T-helper 1 cell treated with Interleukin-12 subunit alpha and Interleukin-12 subunit beta and Interleukin-4 antibody, amounts not matched to agents 30 ng/mL and 1 ng/mL, for 36 hours (primary cell): ENCODE data around the gene PRR4. TPM values are rescaled to one million over a fixed set of nuclear protein-coding genes. Genes with fewer than 3 reads are reported as not detected.

Source experiments
- intact Hi-C: fragments of 100-400 bp; cut with micrococcal nuclease; formaldehyde crosslinking; loops from one replicate; pipeline ENCODE4 v1.15.1; 2024
- total RNA-seq: library from RNA; stranded (reverse); gene quantifications from 2 replicates; pipeline ENCODE4 v1.2.3, GENCODE V29; 2022

Gene PRR4, protein sequence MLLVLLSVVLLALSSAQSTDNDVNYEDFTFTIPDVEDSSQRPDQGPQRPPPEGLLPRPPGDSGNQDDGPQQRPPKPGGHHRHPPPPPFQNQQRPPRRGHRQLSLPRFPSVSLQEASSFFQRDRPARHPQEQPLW
- total RNA-seq, result 2.1 and 2.4 TPM in 2 replicates

DNA sequence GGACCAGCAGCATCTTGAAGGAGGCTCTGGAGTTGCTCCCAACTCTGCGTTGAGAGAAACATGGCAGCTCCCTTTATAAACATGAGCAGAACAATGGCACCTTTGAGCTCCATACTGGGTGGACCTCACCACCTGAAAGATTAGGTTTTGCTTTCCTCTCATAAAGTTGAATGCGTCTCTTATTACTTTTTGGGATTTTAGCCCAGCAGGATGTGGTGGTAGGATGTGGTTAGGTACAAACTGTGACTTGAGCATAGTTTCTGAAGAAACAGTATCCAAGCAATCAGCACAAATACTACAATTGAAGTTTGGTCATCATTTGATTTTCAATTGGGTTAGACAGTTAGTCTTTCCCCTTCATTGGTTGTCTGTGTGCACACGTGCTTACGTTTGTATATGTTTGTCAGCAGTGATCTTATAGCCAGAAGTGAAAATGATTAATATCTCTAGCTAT lies at the start of gene PRR4:
Gene PRR4, minus strand, starts transcription at position 51 of the 454 bp plus-strand sequence. Its CDS starts 38 bp downstream, at position 13.
- intact Hi-C loops, result loop anchor here (1.0 to 2.0 kb wide), 4 partner anchors 126 to 1847 kb away; partner anchors contain the start of genes GPR19, MAGOHB and SMIM10L1

DNA sequence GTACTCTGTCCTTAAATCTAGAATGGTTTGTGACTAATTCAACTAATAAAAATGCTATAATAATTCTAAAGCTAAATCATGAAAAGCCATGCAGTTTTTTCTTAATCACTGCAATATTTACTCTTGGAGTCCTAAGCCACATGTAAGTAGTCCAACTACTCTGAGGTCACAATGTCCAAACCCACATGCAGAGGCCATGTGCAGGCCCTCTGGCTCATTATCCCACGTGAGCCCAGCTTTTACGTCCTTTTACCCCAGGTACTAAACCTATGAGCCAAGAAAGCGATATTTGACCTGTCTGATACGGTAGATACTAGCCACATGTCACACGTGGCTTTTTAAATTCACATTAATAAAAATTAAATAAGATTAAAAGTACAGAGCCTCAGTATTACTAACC lies 47.6 kb upstream of the PRR4 start:
- intact Hi-C loops, result no loop called here

DNA sequence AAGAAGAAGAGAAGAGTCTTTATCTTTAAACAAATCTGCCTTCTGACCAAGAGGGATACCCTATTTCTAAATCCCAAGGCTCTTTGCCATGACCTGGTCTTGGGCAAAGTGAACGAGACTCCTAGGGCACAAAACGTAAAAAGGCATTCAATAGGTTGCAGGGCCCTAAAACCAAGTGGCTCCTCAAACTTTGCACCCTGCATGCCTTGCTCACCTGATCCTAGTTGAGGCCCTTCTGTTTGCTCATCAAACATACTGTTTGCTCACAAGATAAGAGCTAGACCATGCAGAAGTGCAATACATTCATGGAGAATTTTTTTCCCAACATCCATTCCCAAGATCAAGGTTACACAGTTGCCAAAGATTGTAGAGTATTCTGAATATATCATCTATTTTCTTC lies 42.7 kb upstream of the PRR4 start:
- intact Hi-C loops, result no loop called here

DNA sequence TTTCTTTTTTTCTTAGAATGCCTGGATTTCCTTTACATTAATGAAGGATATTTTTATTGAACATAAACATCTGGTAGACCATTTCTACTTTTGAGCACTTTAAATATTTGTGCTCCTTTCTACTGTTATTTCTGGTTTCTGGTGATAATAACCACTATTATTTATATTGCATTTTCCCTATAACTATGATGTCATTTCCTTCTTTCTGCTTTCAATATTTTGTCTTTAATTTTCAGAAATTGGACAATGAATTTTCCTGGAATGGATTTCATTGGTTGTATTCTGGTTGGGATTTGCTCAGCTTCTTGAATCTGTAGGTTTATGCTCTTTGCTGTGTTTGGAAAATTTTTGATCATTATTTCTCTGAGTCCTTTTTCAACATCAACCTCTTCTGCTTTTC lies 40.0 kb upstream of the PRR4 start:
- intact Hi-C loops, result no loop called here

DNA sequence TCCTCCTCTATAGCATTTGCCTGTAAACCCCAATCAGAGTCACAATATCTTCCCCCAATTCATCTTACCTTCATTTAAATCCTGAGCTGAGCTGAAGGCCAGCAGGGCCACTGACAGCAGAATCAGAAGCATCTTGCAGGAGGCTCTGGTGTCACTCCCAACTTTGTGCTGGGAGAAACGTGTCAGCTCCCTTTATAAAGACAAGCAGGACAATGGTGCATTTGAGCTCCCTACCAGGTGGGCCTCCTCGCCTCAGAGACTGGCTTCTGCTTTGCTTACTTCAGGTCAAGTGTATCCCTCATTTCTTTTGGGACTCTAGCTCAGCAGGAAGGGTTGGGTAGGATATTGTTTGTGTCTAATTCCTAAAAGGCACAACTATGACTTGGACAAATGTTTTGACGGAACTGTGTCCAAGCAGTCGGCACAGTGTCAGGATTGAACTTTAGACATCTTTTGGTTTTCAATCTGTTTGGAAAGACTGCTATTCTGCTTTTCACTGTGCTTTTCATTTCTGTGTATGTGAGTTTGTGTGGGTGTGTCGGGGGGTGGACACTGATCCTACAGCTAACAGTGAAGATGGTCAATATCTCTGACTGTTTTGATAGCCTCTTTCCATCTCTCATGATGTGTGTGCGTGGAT lies 34.9 kb upstream of the PRR4 start, which contains the start of gene PRH1:
Gene PRH1, minus strand, starts transcription at position 170 of the 640 bp plus-strand sequence. Its CDS starts 38 bp downstream, at position 132.
- intact Hi-C loops, result no loop called here

DNA sequence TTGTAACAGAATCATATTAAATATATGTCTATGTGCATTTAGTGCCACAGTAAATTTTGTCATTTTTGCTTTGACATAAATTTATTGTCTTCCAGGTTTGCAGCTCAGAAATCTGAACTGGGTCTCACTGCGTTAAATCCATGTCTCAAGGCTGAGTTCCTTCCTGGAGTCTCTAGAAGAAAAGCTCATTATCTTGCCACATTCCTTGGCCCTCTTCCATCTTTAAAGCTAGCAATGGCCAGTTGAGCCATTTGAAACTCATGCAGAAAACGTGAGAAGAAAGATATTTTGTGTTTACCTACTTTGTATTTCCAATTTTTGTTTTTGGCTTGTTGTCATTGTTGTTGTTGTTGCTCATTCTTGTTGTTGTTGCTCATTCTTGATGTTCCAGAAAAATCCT lies 24.1 kb upstream of the PRR4 start:
- intact Hi-C loops, result no loop called here

DNA sequence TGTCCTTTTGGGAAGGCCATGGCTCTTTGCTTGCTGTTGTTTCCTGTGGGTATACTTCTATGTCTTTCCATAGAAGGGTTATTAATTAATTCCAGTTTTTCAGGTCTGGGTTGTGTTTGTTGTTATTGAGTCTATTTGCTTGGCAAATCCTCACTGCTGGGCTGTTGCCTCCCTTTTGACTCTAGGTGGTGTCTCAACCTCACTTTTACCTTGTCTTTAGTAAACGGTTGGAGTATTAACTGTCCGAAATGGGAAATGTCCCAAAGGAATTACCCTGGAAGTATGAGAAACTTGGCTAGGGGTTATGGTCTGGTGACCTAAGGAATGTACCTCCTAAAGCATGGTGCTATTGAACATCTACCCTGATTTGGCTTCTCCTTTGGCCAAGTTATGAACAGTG lies 18.1 kb upstream of the PRR4 start:
- intact Hi-C loops, result no loop called here

DNA sequence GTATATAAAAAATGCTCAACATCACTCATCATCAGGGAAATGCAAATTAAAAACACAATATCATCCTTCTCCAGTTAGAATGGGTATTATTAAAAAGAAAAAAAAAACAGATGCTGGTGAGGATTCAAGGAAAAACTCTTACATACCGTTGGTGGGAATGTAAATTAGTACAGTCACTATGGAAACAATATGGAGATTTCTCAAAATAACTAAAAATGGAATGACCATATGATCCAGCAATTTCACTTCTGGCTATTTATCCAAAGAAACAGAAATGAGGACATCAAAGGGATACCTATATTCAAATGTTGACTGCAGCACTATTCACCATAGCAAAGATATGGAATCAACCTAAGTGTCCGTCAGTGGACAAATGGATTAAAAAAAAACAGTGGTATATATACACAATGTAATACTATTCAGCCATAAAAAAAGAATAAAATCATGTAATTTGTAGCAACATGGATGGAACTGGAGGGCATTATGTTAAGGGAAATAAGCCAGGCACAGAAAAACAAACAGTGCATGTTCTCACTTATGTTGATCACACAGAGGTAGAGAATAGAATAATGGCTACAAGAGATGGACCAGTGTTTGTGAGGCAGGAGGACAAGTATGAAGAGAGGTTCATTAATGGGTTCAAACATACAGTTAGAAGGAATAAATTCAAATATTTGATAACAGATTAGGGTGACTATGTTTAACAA lies 14.4 kb upstream of the PRR4 start:
- intact Hi-C loops, result no loop called here

DNA sequence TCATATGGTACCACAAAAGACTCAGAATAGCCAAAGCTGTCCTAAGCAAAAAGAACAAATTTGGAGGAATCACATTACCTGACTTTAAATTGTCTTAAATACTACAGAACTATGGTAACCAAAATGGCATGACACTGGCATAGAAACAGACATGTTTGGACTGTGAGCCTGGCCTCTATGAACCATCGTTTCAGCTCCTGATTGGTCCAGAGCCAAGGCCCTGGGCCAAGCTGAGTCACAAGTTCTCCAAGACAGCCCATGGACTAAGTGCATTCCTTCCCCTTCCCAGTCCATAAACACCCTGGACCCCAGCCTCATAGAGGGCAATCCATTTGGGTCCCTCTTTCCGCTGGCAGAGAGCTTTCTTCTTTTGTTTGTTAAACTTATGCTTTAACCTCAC lies 12.1 kb upstream of the PRR4 start:
- intact Hi-C loops, result no loop called here

DNA sequence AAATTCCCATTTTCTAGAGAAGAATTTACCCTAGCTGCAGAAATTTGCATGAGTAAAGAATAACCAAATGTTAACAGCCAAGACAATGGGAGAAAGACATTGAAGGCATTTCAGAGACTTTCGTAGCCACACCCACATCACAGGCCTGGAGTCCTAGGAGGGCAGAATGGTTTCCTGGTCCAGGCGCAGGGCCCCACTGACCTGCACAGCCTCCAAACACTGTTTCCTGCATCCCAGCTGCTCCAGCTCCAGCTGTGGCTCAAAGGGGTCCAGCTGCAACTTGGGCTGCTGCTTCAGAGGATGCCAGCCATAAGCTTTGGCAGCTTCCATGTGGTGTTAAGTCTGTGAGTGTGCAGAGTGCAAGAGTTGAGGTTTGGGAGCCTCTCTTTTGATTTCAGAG lies 6.5 kb upstream of the PRR4 start:
- intact Hi-C loops, result no loop called here

DNA sequence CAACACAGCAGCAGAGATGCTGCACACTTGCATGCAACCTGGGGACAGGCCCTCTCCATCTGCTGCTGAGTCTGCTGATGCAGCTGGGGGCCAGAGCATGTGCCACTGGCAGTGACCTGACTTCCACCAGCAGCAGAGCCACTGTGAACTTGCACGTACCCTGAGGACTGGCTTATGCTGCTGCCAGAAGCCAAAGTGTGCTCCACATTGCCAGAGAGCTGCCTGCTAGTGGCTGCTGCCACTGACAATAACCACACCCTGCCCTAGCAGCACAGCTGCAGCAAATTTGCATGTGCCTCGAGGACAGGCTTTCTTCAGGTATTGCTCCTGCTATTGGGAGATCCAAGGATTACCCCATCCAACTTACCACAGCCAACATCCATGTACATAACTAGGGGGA lies 4.5 kb upstream of the PRR4 start:
- intact Hi-C loops, result no loop called here

DNA sequence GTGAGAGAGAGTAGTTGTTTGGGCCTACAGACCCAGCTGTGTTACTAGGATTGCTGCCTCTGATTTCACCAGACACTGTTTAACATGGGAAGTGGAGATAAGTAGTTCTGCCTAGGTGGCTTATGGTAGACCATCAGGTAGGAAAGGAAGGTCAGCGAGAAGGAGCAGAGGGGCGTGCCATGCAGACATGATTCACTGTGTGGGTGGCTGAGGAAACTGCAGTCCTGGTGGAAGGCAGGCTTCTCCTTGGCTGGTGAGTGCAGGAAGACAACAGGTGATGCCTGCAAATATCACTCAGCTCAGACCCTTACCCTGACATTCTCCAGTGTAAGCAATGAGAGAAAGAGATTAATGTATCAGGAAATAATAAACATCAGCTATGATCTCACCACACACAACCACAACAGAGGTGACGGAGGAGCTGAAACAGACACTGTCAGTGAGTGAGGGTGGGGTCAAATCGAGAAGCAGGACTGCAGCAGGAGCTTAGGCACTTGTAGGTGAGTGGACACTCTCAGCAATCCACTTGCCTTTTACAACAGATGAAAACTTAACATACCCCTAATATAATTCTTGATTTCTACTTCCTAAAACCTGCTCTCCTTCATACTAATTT lies 2.1 kb upstream of the PRR4 start:
- intact Hi-C loops, result no loop called here

DNA sequence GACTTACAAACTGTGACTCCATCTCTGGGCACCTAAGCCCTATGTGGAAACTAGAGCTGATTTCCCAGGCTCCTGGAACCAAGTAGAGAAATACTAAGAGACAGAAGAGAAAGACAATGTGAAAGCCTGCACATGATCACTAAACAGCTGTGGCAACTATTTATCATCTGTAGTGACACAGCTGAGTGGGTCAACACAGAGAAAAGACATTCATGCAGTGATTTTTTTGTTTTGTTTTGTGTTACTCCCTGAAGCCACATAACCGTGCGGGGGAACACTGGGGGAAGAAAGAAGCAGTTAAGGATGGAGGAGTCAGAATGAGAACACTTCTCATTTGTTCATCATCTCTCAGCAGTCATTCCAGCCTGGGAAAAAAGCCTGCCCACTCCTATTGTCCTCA lies 1.5 kb downstream of the PRR4 start:
- intact Hi-C loops, result loop anchor here (2.0 kb wide), 1 partner anchor 1849 kb away; the partner anchor contains the start of gene GPR19

DNA sequence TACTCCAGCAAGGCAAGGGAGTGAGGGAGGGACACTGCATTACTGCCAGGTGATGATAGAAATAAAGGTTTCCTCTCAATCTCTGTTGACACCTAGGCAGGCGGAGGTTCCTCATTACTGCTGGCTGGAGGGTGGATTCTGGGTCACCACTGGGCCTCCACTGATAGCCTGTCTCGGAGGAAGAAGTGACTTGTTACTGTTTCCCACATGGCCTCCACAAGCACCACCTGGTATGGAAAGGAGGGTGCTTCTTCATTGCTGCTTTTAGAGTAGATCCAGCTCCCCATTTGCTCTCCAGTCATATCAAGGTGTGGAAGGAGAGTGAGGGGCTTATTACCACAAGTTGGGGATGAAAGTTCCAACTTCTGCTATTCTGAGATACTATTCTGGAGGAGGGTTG lies 6.4 kb downstream of the PRR4 start:
- intact Hi-C loops, result no loop called here

DNA sequence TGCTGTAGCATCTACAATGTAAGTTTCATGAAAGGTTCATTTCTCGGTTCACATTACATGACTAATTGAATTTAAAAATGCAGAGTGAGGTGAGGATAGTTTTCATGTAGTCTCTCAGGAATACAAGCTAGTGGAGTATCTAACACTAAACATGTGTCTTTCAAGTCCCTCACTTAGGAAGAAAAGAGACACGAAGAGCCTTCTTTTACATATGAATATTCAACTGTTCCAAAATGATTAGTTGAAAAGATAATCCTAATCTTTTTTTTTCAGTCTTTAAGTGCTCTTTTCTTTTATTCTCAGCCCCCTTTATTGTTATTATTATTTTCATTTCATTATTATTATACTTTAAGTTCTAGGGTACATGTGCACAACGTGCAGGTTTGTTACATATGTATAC lies 10.8 kb downstream of the PRR4 start:
- intact Hi-C loops, result no loop called here

DNA sequence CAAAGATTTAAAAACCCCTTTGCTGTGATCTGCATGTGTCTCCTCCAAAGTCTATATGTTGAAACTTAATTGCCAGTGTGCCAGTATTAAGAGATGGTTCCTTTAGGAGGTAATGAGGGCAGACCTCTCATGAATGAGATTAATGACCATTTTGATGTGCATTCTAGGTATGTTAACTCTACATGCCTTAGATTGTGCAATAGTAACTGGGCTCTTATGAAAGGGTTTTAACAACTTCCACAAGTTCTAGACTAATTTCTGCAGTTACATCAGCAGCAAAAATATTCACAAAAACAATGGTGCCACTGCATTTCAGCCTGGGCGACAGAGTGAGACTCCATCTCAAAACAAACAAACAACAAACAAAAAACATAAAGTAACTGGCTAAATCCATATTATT lies 19.3 kb downstream of the PRR4 start:
- intact Hi-C loops, result no loop called here

DNA sequence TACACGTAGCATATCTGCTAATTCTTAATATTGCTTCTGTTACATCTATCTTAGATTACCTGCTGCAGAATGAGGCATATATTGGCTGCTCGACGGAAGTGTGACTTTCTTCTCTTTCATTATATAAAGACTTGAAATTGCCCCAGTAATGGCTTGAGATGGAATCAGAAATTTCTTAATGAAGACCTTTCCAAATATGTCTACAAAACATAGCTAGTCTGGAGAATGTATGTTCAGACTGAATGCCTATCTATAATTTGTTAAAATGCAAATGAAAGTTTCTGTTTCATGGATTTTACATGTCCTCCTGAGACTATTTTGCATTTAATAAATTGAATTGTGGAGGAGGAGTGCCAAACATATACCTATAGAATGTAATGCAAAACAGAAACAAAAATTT lies 23.0 kb downstream of the PRR4 start, which contains the start of gene TAS2R10:
Gene TAS2R10, minus strand, starts transcription at position 101 of the 400 bp plus-strand sequence. Its CDS starts 89 bp downstream, at position 12.
- intact Hi-C loops, result no loop called here

DNA sequence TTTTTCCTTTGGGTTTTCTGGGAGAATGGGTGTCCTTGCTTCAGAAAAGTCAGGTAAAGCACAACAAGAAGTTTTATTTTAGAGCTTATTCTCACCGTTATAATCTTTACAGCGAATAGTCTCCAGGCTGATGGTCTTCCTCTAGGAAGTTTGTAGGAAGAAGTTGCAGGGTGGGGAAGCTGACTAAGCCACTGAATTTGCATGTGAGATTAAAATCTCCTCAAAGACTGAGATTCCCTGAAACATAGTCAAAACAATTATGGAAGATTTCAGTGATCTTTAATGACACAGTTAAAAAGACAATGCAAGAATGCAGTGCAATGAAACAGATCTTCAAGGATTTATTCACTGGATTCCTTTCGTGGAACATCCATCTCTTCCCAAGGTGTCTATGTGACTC lies 24.3 kb downstream of the PRR4 start:
- intact Hi-C loops, result no loop called here

DNA sequence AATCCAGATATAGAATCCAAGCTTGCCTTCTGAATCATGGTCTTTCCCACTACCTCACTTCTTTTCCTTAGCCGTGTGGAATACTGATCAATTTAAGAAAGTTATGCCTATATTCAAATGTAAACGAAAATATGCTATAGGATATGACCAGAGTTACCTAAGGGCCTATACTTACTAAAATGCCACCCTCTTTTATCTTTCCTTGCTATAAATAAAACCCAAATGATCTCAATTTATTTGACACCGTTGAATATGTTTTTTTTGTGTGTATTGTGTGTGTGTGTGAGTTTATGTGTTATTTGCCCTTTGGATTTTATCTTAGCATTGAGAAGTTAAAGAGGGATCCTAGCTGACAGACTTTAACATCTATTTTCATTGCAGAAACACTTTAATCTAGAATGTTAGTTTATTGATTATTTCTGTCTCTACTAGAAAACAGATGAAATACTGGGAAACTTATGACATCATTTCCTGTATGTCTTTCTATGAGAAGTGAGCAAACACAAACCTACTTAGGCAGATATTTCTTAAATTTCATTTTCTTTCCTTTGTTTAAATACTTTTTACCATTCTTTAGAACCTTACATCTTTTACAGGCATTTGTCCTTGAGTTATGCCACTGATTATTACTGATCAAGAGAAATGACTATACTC lies 37.3 kb downstream of the PRR4 start:
- intact Hi-C loops, result no loop called here

DNA sequence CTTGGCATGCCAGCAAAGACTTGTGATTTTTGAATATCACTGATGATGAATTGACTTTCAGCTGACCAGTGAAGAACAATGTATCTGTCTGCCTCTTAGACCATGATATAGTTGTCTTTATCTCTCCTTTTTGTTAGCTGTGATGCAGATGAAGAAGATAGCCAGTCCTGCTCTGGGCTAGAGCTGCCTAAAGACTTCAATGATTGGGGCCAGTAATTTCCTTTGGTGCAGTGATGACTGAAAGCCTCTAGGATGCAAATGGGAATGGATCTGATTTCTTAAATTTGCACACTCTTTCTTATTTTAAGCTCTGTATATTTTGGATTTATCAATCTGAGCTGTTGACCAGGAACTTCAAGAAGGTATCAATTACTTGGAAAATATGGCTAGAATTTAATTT lies 39.2 kb downstream of the PRR4 start, which contains the start of gene TAS2R9:
Gene TAS2R9, minus strand, starts transcription at position 101 of the 400 bp plus-strand sequence. Its CDS starts 93 bp downstream, at position 8.
- intact Hi-C loops, result no loop called here

DNA sequence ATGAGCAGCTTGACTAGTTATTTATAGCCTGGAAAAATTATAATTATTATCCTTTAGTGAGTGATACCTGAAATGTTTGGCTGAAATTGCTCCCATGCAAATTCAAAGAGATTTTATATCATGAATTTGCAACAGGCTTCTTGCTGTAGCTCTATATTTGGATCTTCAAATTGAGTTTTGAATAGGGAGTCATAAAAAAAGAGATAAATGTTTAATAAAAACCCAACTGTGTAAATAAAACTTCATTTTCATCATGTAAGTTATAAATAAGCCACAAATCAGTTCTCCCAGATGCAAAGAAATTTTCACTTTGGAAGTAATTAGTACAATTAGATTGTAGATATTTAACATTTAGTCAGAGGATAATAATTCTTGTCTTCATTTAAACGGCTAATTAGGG lies 42.1 kb downstream of the PRR4 start, which contains the start of gene TAS2R8:
Gene TAS2R8, minus strand, starts transcription at position 101 of the 400 bp plus-strand sequence. CDS start 306 bp downstream, outside the sequence.
- intact Hi-C loops, result no loop called here
